B cell (primary cell): Measurements from ENCODE around the gene WWC2. TPM values are rescaled to one million over a fixed set of nuclear protein-coding genes. Genes with fewer than 3 reads are reported as not detected.

Experiments used
- ATAC-seq: fragments of 200-7000 bp; cut with Tn5 transposase; one replicate; pipeline ENCODE4 v1.10.0; 2021; ENCODE audit warnings: low read depth, mild to moderate bottlenecking, moderate number of reproducible peaks, moderate library complexity
- CTCF ChIA-PET: fragments of 350-600 bp; sonication (Branson Sonifier 250); formaldehyde crosslinking; loops from one replicate; lab custom pipeline; 2021; ENCODE audit warnings: antibody characterized with exemption, inconsistent platforms; lab: Charles Lee
- POLR2A ChIA-PET: fragments of 350-600 bp; sonication (Branson Sonifier 250); formaldehyde crosslinking; loops from one replicate; lab custom pipeline; 2021; ENCODE audit warnings: antibody characterized with exemption; lab: Charles Lee
- DNase-seq: peaks from one replicate; pipeline ENCODE4 v3.0.0; 2013
- H2AFZ ChIP-seq: 2 replicates; pipeline ENCODE4 v1.6.1; 2012; ENCODE audit warnings: mild to moderate bottlenecking, low read depth, low read length; ENCODE audit not compliant: insufficient read depth, poor library complexity, severe bottlenecking
- H3K27ac ChIP-seq, 2 donors: 1 replicate in 1 of 2; 2 replicates in 1 of 2; pipeline ENCODE4 v1.5.1; 2012 to 2013; ENCODE audit warnings: low read length in 2 of 2, mild to moderate bottlenecking in 2 of 2, moderate library complexity in 1 of 2
- H3K27me3 ChIP-seq, 4 experiments: fragments of 200-600 bp in 1 of 4; sonication (generic) in 1 of 4; replicated peaks in 1 of 4; 1 replicate in 2 of 4; 2 replicates in 2 of 4; pipeline versions ENCODE4 v1.6.1 to v1.7.0; 2013 to 2016; ENCODE audit warnings: low read length in 3 of 4, mild to moderate bottlenecking in 2 of 4, mixed read lengths in 1 of 4, moderate library complexity in 1 of 4; ENCODE audit not compliant: insufficient read depth in 4 of 4, control insufficient read depth in 3 of 4; ENCODE audit errors: control extremely low read depth in 1 of 4
- H3K36me3 ChIP-seq, 2 experiments: replicated peaks in 1 of 2; 1 replicate in 1 of 2; 2 replicates in 1 of 2; pipeline versions ENCODE4 v1.6.1 to v1.7.1; 2013; ENCODE audit warnings: low read length in 1 of 2; ENCODE audit not compliant: insufficient read depth in 2 of 2, control insufficient read depth in 1 of 2; ENCODE audit errors: control extremely low read depth in 1 of 2, extremely low read depth in 1 of 2
- H3K4me1 ChIP-seq, 2 donors: fragments of 200-600 bp in 1 of 2; sonication (generic) in 1 of 2; 1 replicate in 1 of 2; 2 replicates in 1 of 2; pipeline versions ENCODE4 v1.5.1 to v1.6.1; 2013 to 2017; ENCODE audit warnings: low read length in 2 of 2; ENCODE audit not compliant: control insufficient read depth in 2 of 2, insufficient read depth in 2 of 2
- H3K4me2 ChIP-seq: replicated peaks from 2 replicates; pipeline ENCODE3; 2012; ENCODE audit warnings: mild to moderate bottlenecking, low read depth, low read length; ENCODE audit not compliant: poor library complexity, severe bottlenecking
- H3K4me3 ChIP-seq, 5 experiments: fragments of 200-600 bp in 1 of 5; sonication (generic) in 1 of 5; 1 replicate in 3 of 5; 2 replicates in 2 of 5; pipeline versions ENCODE4 v1.5.1 to v1.7.0; 2011 to 2016; ENCODE audit warnings: low read length in 4 of 5, mild to moderate bottlenecking in 4 of 5, low read depth in 2 of 5, control low read depth in 1 of 5, moderate library complexity in 1 of 5; ENCODE audit not compliant: insufficient read depth in 1 of 5; ENCODE audit errors: control extremely low read depth in 1 of 5, extremely low read depth in 1 of 5
- H3K79me2 ChIP-seq: fragments of 200-600 bp; sonication (generic); one replicate; pipeline ENCODE4 v1.6.0; 2016; ENCODE audit warnings: low read length; ENCODE audit not compliant: control insufficient read depth, insufficient read depth
- H3K9ac ChIP-seq: fragments of 200-600 bp; sonication (generic); 2 replicates; pipeline ENCODE4 v1.6.1; 2017; ENCODE audit warnings: mild to moderate bottlenecking, low read length, moderate library complexity
- H3K9me3 ChIP-seq, 3 donors: one replicate each; pipeline versions ENCODE4 v1.6.1 to v1.7.1; 2013; ENCODE audit warnings: low read length in 2 of 3; ENCODE audit not compliant: control insufficient read depth in 2 of 3, insufficient read depth in 1 of 3; ENCODE audit errors: control extremely low read depth in 1 of 3
- H4K20me1 ChIP-seq: 2 replicates; pipeline ENCODE4 v1.6.0; 2012; ENCODE audit warnings: mild to moderate bottlenecking, low read length; ENCODE audit not compliant: insufficient read depth, control insufficient read depth, poor library complexity, severe bottlenecking
- H3K27ac Mint-ChIP-seq: one replicate; pipeline ENCODE4 v1.8.0; 2021; ENCODE audit warnings: mixed read lengths
- H3K27me3 Mint-ChIP-seq: one replicate; pipeline ENCODE4 v1.8.0; 2021; ENCODE audit warnings: mixed read lengths
- H3K4me1 Mint-ChIP-seq: one replicate; pipeline ENCODE4 v1.8.0; 2021; ENCODE audit warnings: mixed read lengths
- H3K4me3 Mint-ChIP-seq: one replicate; pipeline ENCODE4 v1.8.0; 2021; ENCODE audit warnings: mixed read lengths
- H3K9me3 Mint-ChIP-seq: one replicate; pipeline ENCODE4 v1.8.0; 2022; ENCODE audit warnings: mixed read lengths; ENCODE audit not compliant: insufficient read depth
- CTCF ChIP-seq: fragments of 200-600 bp; IDR thresholded peaks from one replicate; pipeline ENCODE4 v1.8.0; 2022; ENCODE audit warnings: antibody characterized with exemption, mild to moderate bottlenecking
- EZH2 ChIP-seq: IDR thresholded peaks from 2 replicates; pipeline ENCODE4 v1.6.1; 2012; ENCODE audit warnings: borderline replicate concordance, low read depth, mild to moderate bottlenecking, moderate library complexity, low read length; ENCODE audit not compliant: insufficient read depth, poor library complexity, severe bottlenecking
- WGBS: methylation state at CpG from one replicate; pipeline ENCODE4 v1.1.5; 2013; ENCODE audit warnings: missing lambda C conversion rate; ENCODE audit not compliant: insufficient coverage; 5-methylcytosine and 5-hydroxymethylcytosine counted together
- intact Hi-C: fragments of 100-400 bp; cut with micrococcal nuclease; formaldehyde crosslinking; loops from one replicate; pipeline ENCODE4 v1.10.0; 2022
- polyA plus RNA-seq: library from polyadenylated mRNA; depleted of rRNA; stranded (reverse); fragments of >200 nt; gene quantifications from 2 replicates; pipeline ENCODE4 v1.2.3, GENCODE V29; 2012
- total RNA-seq, 2 donors: library from RNA; stranded (reverse); fragments of 120-200 nt in 1 of 2; gene quantifications; 1 replicate in 1 of 2; 2 replicates in 1 of 2; pipeline versions ENCODE4 v1.2.3 to v1.2.4, GENCODE V29; 2013 to 2022

WWC2 gene
- total and polyA plus RNA-seq, 2 donors (not counting 1 experiment from before 2014, with no cell fraction given), result 0.07 to 0.32 TPM

GRCh38 chr4:183190900-183191527 is 92.0 kb downstream of the WWC2 start:
- Mint-ChIP-seq H3K4me3 (no peak overlapping the region), H3K27ac (no peak overlapping the region), H3K9me3 (no peaks in the 10 kb centered on the region), H3K27me3 (peaks cover 3% of the 10 kb centered on the region), H3K4me1 (no peaks in the 10 kb centered on the region)
- DNase-seq (no peak), ATAC-seq (no peak)
- no CpG with 5 or more reads among the region's 4 CpGs for whole genome bisulfite sequencing
- POLR2A ChIA-PET, result no interaction called here
- Histone ChIP-seq H3K36me3 (no peaks in the 10 kb centered on the region), H3K79me2 (no peaks in the 10 kb centered on the region), H3K27ac (no peak overlapping the region), H3K4me2 (no peak overlapping the region), H2AFZ (no peak overlapping the region), H4K20me1 (no peaks in the 10 kb centered on the region), H3K4me3 (no peak overlapping the region), H3K4me1 (no peaks in the 10 kb centered on the region), H3K9ac (no peak overlapping the region), H3K27me3 (no peaks in the 10 kb centered on the region), H3K9me3 (no peaks in the 10 kb centered on the region)
- CTCF ChIA-PET, result no interaction called here
- no peak for TF ChIP-seq CTCF
- no peak for TF ChIP-seq EZH2
- intact Hi-C loops, result no loop called here

GRCh38 chr4:183191630-183192029 is 92.6 kb downstream of the WWC2 start:
- H3K27ac ChIP-seq, result no peak overlapping the region
- TF ChIP-seq CTCF (no peak), EZH2 (no peak)
- no peak overlapping the region for H3K4me3 ChIP-seq
- H3K27me3 ChIP-seq, result no peaks in the 10 kb centered on the region
- H3K4me3 Mint-ChIP-seq, result no peak overlapping the region
- H3K4me1 ChIP-seq, result no peaks in the 10 kb centered on the region
- H4K20me1 ChIP-seq, result no peaks in the 10 kb centered on the region
- H3K9me3 ChIP-seq, result no peaks in the 10 kb centered on the region
- no peak overlapping the region for H3K27ac Mint-ChIP-seq
- ChIA-PET CTCF (no interaction called here), POLR2A (no interaction called here)
- no peak for DNase-seq
- no peaks in the 10 kb centered on the region for H3K4me1 Mint-ChIP-seq
- H3K9me3 Mint-ChIP-seq, result no peaks in the 10 kb centered on the region
- H3K4me2 ChIP-seq, result no peak overlapping the region
- H3K79me2 ChIP-seq, result no peaks in the 10 kb centered on the region
- H2AFZ ChIP-seq, result no peak overlapping the region
- no peaks in the 10 kb centered on the region for H3K36me3 ChIP-seq
- intact Hi-C loops, result no loop called here
- no peak for ATAC-seq
- peaks cover 3% of the 10 kb centered on the region for H3K27me3 Mint-ChIP-seq
- 84% methylated on average over 3 of the region's 5 CpGs for WGBS
- no peak overlapping the region for H3K9ac ChIP-seq
